SU-DHL-6 (cell line): ENCODE measurements around the gene PCSK1.

Source experiments
- CTCF ChIP-seq: fragments of 200-600 bp; sonication (generic); IDR thresholded peaks from one replicate; pipeline ENCODE4 v1.5.1; 2017; ENCODE audit warnings: antibody characterized with exemption, mild to moderate bottlenecking, low read length, moderate library complexity; ENCODE audit not compliant: insufficient read depth, poor library complexity, severe bottlenecking
- EZH2phosphoT487 ChIP-seq: fragments of 200-600 bp; sonication (generic), shearing (Covaris generic); conservative IDR thresholded peaks from 2 replicates; pipeline ENCODE4 v1.6.1; 2018; ENCODE audit warnings: mild to moderate bottlenecking, antibody characterized with exemption, low read length, moderate library complexity, mixed read lengths

DNA sequence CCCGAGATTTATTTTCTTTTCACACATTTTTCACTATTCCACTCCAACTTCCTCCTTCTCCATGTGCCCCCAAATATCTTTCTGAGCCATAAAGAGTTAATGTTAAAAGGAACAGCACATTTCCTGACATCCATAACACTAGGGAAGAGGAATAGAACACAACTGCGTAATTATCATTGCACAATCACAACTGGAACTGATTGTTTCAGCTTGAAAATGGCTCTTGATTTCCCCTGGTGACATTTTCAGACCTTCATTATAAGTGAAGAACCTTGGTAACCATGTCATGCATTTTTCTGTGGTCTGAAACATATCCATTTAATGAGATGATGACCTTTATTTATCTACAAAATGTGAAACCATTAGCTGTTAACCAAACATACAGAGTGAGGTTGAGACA lies 82.4 kb downstream of the PCSK1 start:
- no peak for TF ChIP-seq CTCF
- TF ChIP-seq EZH2phosphoT487, result no peak
